Thymus (tissue), 11 donors: ENCODE results near the gene ECSIT. TPM values are rescaled to one million over a fixed set of nuclear protein-coding genes. Genes with fewer than 3 reads are reported as not detected.
A peak's percentile ranks its signal among the peaks of the same experiment; 100 is the strongest.
"Not testable (repeated sequence)": the region's sequence is repeated elsewhere in the genome, so short reads cannot be mapped to it uniquely, and the experiment has no call there.

Experiments used
- DNase-seq, 9 donors: peaks; one replicate each; pipeline ENCODE4 v3.0.0-alpha.2; 2013; ENCODE audit warnings: low spot score in 9 of 9, low read depth in 6 of 9, missing footprints in 1 of 9
- H3K27ac ChIP-seq, 2 donors: one replicate each; pipeline ENCODE4 v1.5.1; 2013; ENCODE audit warnings: control low read depth in 1 of 2, low read depth in 1 of 2, low read length in 1 of 2, mild to moderate bottlenecking in 1 of 2, moderate library complexity in 1 of 2
- H3K27me3 ChIP-seq, 2 donors: one replicate each; pipeline ENCODE4 v1.5.1; 2013; ENCODE audit warnings: low read length in 1 of 2; ENCODE audit not compliant: control insufficient read depth in 2 of 2, insufficient read depth in 1 of 2
- H3K36me3 ChIP-seq, 2 donors: one replicate each; pipeline ENCODE4 v1.5.1; 2013; ENCODE audit warnings: low read length in 1 of 2, mild to moderate bottlenecking in 1 of 2, moderate library complexity in 1 of 2; ENCODE audit not compliant: control insufficient read depth in 2 of 2, insufficient read depth in 2 of 2
- H3K4me1 ChIP-seq, 2 donors: one replicate each; pipeline ENCODE4 v1.5.1; 2013; ENCODE audit warnings: low read length in 2 of 2; ENCODE audit not compliant: control insufficient read depth in 2 of 2, insufficient read depth in 2 of 2
- H3K4me3 ChIP-seq, 2 donors: one replicate each; pipeline ENCODE4 v1.5.1; 2013; ENCODE audit warnings: low read length in 2 of 2, control low read depth in 1 of 2, mild to moderate bottlenecking in 1 of 2
- H3K9me3 ChIP-seq, 2 donors: one replicate each; pipeline ENCODE4 v1.5.1; 2013; ENCODE audit warnings: low read length in 1 of 2, mild to moderate bottlenecking in 1 of 2; ENCODE audit not compliant: control insufficient read depth in 2 of 2, insufficient read depth in 1 of 2
- WGBS: extraction: QIAGEN DNeasy Blood & Tissue Kit; methylation state at CpG from one replicate; pipeline ENCODE4 v1.1.7; 2013; 5-methylcytosine and 5-hydroxymethylcytosine counted together
- polyA plus RNA-seq: library from polyadenylated mRNA; stranded (reverse); fragments of 200-250 nt; gene quantifications from one replicate; pipeline ENCODE4 v1.2.3, GENCODE V29; 2013
- total RNA-seq: library from RNA; stranded (reverse); fragments of 120-200 nt; gene quantifications from one replicate; pipeline ENCODE4 v1.2.4, GENCODE V29; 2013
- donor health status: healthy.

Gene ECSIT
- total and polyA plus RNA-seq, 2 donors: 26.3 to 31.0 TPM

GRCh38 chr19:11566164-11566563, 37.2 kb upstream of the ECSIT start:
- peaks cover 0 to 25% of the 10 kb centered on the region in 2 donors for H3K4me1 ChIP-seq

GRCh38 chr19:11565649-11565980, 36.7 kb upstream of the ECSIT start:
- not testable (repeated sequence) for H3K4me3 ChIP-seq, H3K27me3 ChIP-seq, H3K27ac ChIP-seq, H3K9me3 ChIP-seq, H3K36me3 ChIP-seq, DNase-seq
- peaks cover 1 to 27% of the 10 kb centered on the region in 2 donors for H3K4me1 ChIP-seq
- WGBS: 97% methylated on average over 5 of the region's 5 CpGs

More at GRCh38 chr19:11566164-11566563, 37.2 kb upstream of the ECSIT start:
- Histone ChIP-seq H3K9me3 (no peaks in the 10 kb centered on the region), H3K36me3 (no peaks in the 10 kb centered on the region), H3K27me3 (no peaks in the 10 kb centered on the region), H3K27ac (no peak overlapping the region), H3K4me3 (no peak overlapping the region)
- 95% methylated on average over 2 of the region's 2 CpGs for WGBS
- DNase-seq: no peak

- 98% methylated on average over 6 of the region's 6 CpGs for WGBS
- not testable (repeated sequence) for H3K27ac ChIP-seq, H3K4me3 ChIP-seq, DNase-seq, H3K36me3 ChIP-seq, H3K27me3 ChIP-seq, H3K9me3 ChIP-seq
- H3K4me1 ChIP-seq: peaks cover 7 to 25% of the 10 kb centered on the region in 2 donors
These were observed 35.3 kb upstream of the ECSIT start for GRCh38 chr19:11564082-11564807.

GRCh38 chr19:11563532-11563931, 34.6 kb upstream of the ECSIT start:
- WGBS: 96% methylated on average over 8 of the region's 8 CpGs
- no peaks in the 10 kb centered on the region for H3K9me3 ChIP-seq
- H3K36me3 ChIP-seq: no peaks in the 10 kb centered on the region
- H3K27ac ChIP-seq: no peak overlapping the region
- no peaks in the 10 kb centered on the region for H3K27me3 ChIP-seq
- peaks cover 8 to 23% of the 10 kb centered on the region in 2 donors for H3K4me1 ChIP-seq
- no peak overlapping the region for H3K4me3 ChIP-seq
- DNase-seq: no peak

GRCh38 chr19:11560404-11561051, 31.6 kb upstream of the ECSIT start:
- Histone ChIP-seq H3K4me1 (peaks cover 16 to 28% of the 10 kb centered on the region in 2 donors), H3K9me3 (no peaks in the 10 kb centered on the region), H3K4me3 (no peak overlapping the region), H3K27me3 (no peaks in the 10 kb centered on the region), H3K36me3 (peaks cover 0 to 3% of the 10 kb centered on the region in 2 donors), H3K27ac (peak overlapping the region in 1 of 2 donors; percentile 57)
- peak in 8 of 9 donors; percentile 68 to 90 (median 74) for DNase-seq
- WGBS: 15% methylated on average over 9 of the region's 9 CpGs

- DNase-seq: peak; percentile 93 to 98 (median 96)
- Histone ChIP-seq H3K27me3 (no peaks in the 10 kb centered on the region), H3K27ac (peak within 1 kb of the TSS; percentile 19 to 83), H3K36me3 (peaks cover 2 to 11% of the 10 kb centered on the region in 2 donors), H3K4me3 (peak within 1 kb of the TSS; percentile 52 to 88), H3K4me1 (peaks cover 16 to 34% of the 10 kb centered on the region in 2 donors), H3K9me3 (no peaks in the 10 kb centered on the region)
- 3% methylated on average over 57 of the region's 57 CpGs for WGBS
These were observed 30.2 kb upstream of the ECSIT start, which contains the start of gene ELOF1 for GRCh38 chr19:11558881-11559828. TSS of gene ELOF1 (minus strand) at chr19:11559230. CDS start at chr19:11554347, 4,883 bp downstream.

- DNase-seq: no peak
- H3K9me3 ChIP-seq: peaks cover 0 to 12% of the 10 kb centered on the region in 2 donors
- H3K27me3 ChIP-seq: no peaks in the 10 kb centered on the region
- WGBS: 95% methylated on average over 4 of the region's 4 CpGs
- H3K36me3 ChIP-seq: peaks cover 24 to 33% of the 10 kb centered on the region in 2 donors
- H3K4me3 ChIP-seq: no peak overlapping the region
- peaks cover 19 to 57% of the 10 kb centered on the region in 2 donors for H3K4me1 ChIP-seq
- no peak overlapping the region for H3K27ac ChIP-seq
These were observed 27.9 kb upstream of the ECSIT start for GRCh38 chr19:11556634-11557420.

- H3K4me3 ChIP-seq: no peak overlapping the region
- peaks cover 0 to 12% of the 10 kb centered on the region in 2 donors for H3K9me3 ChIP-seq
- H3K4me1 ChIP-seq: peaks cover 15 to 53% of the 10 kb centered on the region in 2 donors
- H3K27ac ChIP-seq: no peak overlapping the region
- no peak for DNase-seq
- no peaks in the 10 kb centered on the region for H3K27me3 ChIP-seq
- H3K36me3 ChIP-seq: peaks cover 26 to 33% of the 10 kb centered on the region in 2 donors
- WGBS: 98% methylated on average over 6 of the region's 6 CpGs
These were observed 26.3 kb upstream of the ECSIT start for GRCh38 chr19:11555246-11555645.
